ENCODE results near the gene PDZD8. TPM values are rescaled to one million over a fixed set of nuclear protein-coding genes. Genes with fewer than 3 reads are reported as not detected.
A peak's percentile ranks its signal among the peaks of the same experiment; 100 is the strongest.

The PDZD8 gene
- polyA plus RNA-seq (ENCODE audit: insufficient read length), result 10.7 TPM

GRCh38 chr10:117375360-117376178 is at the start of gene PDZD8:
PDZD8 (minus strand) TSS chr10:117375440; CDS start chr10:117375227, 213 bp downstream.
- peak; percentile 83 for DNase-seq (ENCODE audit: low read depth)

- DNase-seq (ENCODE audit: low read depth), result no peak
These were observed 48.9 kb upstream of the PDZD8 start for GRCh38 chr10:117424171-117424570.

- DNase-seq (ENCODE audit: low read depth), result no peak
These were observed 46.7 kb upstream of the PDZD8 start for GRCh38 chr10:117421985-117422384.

GRCh38 chr10:117420768-117421167 is 45.5 kb upstream of the PDZD8 start:
- DNase-seq (ENCODE audit: low read depth), result no peak

GRCh38 chr10:117419921-117420320 is 44.7 kb upstream of the PDZD8 start:
- no peak for DNase-seq (ENCODE audit: low read depth)

GRCh38 chr10:117419159-117419558 is 43.9 kb upstream of the PDZD8 start:
- DNase-seq (ENCODE audit: low read depth), result no peak

- DNase-seq (ENCODE audit: low read depth), result no peak
These were observed 42.9 kb upstream of the PDZD8 start for GRCh38 chr10:117418121-117418520.

GRCh38 chr10:117417196-117417595 is 42.0 kb upstream of the PDZD8 start:
- DNase-seq (ENCODE audit: low read depth), result no peak

- no peak for DNase-seq (ENCODE audit: low read depth)
These were observed 38.8 kb upstream of the PDZD8 start for GRCh38 chr10:117413928-117414618.

- no peak for DNase-seq (ENCODE audit: low read depth)
These were observed 37.3 kb upstream of the PDZD8 start for GRCh38 chr10:117412469-117413010.

GRCh38 chr10:117411479-117412399 is 36.5 kb upstream of the PDZD8 start:
- no peak for DNase-seq (ENCODE audit: low read depth)

- no peak for DNase-seq (ENCODE audit: low read depth)
These were observed 35.3 kb upstream of the PDZD8 start for GRCh38 chr10:117410557-117410956.

- no peak for DNase-seq (ENCODE audit: low read depth)
These were observed 34.5 kb upstream of the PDZD8 start for GRCh38 chr10:117409549-117410305.

- no peak for DNase-seq (ENCODE audit: low read depth)
These were observed 33.5 kb upstream of the PDZD8 start for GRCh38 chr10:117408436-117409384.

GRCh38 chr10:117405730-117406129 is 30.5 kb upstream of the PDZD8 start:
- no peak for DNase-seq (ENCODE audit: low read depth)

- no peak for DNase-seq (ENCODE audit: low read depth)
These were observed 25.1 kb upstream of the PDZD8 start for GRCh38 chr10:117400329-117400728.

- DNase-seq (ENCODE audit: low read depth), result no peak
These were observed 24.3 kb upstream of the PDZD8 start for GRCh38 chr10:117399341-117400196.

- no peak for DNase-seq (ENCODE audit: low read depth)
These were observed 22.8 kb upstream of the PDZD8 start for GRCh38 chr10:117398029-117398428.
